Right ventricle myocardium inferior (tissue), 1 donor: ENCODE results near the gene IQGAP2. TPM values are rescaled to one million over a fixed set of nuclear protein-coding genes. Genes with fewer than 3 reads are reported as not detected.

Source experiments
- ATAC-seq: fragments of 200-7000 bp; cut with Tn5 transposase; one replicate; pipeline ENCODE4 v1.9.1; 2020; ENCODE audit warnings: mild to moderate bottlenecking, moderate library complexity
- DNase-seq: peaks from one replicate; pipeline ENCODE4 v3.0.0; 2021; ENCODE audit errors: missing footprints
- intact Hi-C: fragments of 100-400 bp; cut with DNase I; formaldehyde crosslinking; loops from one replicate; pipeline ENCODE4 v1.11.0; 2022
- total RNA-seq: library from RNA; stranded (reverse); fragmentation: NEBNext Ultra II Directional; extraction: Animal tissue kit (Norgen Biotek cat#: 25700); gene quantifications from one replicate; pipeline ENCODE4 v1.2.1, GENCODE V29; 2021
- donor health status: DM: no; HTN: yes; CAD: no; lungs with severe emphysema.

Gene IQGAP2
- total RNA-seq, 1 donor from 2014 or later = 4.9 TPM

DNA sequence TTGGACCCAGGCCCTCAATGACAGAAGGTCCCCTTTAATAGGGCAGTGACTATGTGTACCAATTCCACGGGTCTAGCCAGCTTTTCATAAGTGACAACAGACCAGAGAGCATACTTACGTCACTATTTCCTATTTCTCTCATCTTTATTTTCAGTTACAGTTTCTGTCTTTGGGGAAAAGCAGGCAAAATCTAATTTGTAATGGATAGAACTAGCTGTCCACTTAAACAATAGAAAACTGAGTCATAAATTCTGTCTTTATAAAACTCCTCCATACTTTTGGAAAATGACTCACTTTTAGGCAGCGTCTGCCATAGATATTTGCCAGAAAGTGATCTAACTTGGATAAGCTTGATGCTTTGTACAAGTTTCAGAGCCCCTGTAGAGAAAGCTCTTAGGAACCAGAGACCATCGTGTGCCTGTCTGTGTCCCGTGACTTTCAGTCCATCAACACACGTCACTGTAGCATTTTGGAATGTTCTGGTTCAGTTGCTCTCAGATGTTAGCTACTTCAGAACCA is 118.2 kb downstream of the IQGAP2 start:
- ATAC-seq (no peak), DNase-seq (no peak)
- intact Hi-C loops = no loop called here

DNA sequence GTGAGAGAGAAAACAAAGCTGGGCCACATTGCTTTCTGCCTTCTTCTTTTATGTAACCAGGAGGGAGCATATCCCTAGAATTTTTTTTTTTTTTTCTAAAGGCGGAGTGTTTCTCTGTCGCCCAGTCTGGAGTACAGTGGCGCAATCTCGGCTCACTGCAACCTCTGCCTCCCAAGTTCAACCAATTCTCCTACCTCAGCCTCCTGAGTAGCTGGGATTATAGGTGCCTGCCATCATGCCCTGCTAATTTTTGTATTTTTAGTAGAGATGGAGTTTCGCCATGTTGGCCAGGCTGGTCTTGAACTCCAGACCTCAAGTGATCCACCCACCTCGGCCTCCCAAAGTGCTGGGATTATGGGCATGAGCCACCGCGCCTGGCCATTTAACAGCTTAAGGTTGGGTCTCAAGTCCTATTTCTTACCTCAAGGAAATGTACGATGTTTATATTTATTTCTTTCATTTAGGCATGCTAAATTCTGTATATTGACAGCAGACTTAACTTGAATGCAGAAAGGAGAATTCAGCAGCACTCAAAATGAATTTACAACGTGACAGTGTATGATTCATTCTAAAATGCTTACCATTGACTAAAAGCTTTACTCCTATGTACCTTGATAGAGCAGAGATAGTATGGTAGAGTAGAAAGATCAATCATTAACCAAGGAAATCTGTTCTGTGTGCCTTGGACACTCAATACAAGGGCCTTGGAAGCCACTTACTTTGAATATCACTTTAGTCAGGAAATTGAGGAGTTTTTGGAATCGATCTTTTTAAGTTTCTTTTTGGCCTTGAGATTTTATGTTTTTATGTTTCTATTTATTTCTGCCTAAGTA is 119.2 kb downstream of the IQGAP2 start:
- intact Hi-C loops = no loop called here
- no peak for ATAC-seq
- no peak for DNase-seq

DNA sequence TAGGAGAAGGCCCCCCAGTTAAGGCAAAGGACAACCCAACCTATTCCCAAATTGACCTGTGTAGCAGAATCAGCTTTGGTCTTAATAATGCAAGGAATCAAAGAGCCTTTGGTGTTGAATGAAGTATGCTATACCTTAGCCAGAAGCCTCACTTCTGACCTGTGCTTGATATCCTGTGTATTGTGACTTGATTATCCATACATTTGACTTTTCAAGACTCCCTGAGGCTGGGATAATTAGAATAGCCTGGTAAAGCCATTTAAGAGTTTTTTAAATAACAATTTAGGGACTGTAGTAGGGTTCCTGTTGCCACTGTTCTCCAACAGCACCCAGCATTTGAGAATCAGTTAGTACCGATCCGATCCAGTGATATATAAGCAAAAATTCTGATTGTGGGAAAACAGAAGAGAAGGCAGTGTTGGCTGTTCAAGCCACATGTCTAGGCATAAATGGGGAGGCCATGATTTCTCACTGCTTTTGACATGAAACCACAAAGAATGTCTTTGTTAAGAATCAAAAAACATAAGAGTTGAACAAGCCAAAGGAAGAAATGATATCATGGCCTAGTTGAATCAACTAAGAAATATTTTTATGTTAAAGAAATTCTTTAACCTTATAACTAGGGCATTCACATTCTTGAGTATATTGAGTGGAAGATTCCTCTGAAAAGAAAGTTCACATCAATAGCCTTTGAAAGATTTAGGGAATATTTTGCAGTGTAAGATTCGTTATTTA is 121.2 kb downstream of the IQGAP2 start:
- DNase-seq (no peak), ATAC-seq (no peak)
- intact Hi-C loops = no loop called here

DNA sequence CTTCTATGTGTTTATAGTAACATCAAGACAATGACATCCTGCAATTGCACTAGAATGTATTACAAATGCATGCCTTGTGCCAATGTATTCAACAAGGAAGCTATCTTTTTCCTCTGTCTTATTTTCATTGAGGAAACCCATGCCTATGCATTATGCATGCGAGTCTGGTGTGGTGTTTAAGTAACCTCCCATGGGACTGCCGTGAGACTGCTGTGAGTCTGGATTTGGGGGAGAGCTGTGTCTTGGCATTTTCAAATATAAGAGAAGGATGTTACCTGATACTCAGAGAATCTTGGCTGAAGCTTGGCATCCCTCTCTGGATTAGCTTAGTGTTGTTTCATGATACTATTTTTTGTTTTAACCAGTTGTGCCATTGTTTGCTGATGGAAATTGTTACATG is 121.8 kb downstream of the IQGAP2 start:
- DNase-seq (no peak), ATAC-seq (no peak)
- intact Hi-C loops = no loop called here

DNA sequence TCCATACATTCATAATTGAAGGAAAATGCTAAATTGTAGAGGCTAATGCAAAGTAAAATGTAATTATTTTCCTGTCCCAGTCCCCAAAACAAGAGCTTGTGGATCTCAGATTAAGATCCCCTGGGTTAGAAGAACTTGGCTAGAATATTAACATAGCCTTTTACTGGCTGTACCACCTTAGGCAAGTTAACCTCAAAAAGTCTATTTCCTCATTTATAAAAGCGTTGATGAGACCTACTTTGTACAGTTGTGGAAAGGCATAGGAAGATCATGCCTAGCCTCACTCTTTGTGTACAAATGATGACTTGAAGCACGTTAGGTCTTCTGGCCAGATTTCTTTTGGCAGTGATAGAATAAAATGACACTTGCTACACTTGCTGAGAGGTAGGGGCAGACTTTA is 122.9 kb downstream of the IQGAP2 start:
- ATAC-seq (no peak), DNase-seq (no peak)
- intact Hi-C loops = no loop called here

DNA sequence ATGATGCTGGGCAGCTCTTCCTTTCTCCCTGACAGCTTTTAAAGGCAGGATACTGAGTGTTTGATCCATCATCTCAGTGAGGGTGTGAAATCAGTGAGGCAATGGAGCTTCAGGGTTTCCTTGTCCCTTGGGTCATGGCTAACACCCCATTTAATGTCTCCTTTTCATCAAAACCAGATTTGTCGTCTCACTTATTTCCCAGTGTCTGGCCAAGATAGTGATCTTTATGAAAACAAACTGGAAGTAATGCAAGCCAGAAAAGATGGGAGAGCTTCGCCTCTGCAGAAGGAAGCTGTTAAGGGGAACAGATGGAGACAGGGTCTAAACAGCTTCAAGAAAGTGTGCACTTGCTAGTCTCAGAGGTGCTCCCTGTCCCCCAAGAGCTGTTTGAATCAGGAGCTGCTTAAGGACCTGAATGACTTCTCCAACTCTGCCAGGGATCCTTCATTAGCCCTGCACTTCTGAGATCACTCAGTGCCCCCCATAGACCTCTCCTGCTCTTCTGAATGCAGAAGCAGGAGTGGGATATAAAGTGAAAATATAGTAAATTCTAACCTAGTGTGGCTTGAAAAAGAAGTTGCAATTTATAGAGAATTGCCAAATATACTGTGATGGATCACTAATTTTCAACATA is 124.0 kb downstream of the IQGAP2 start:
- intact Hi-C loops = no loop called here
- ATAC-seq = no peak

DNA sequence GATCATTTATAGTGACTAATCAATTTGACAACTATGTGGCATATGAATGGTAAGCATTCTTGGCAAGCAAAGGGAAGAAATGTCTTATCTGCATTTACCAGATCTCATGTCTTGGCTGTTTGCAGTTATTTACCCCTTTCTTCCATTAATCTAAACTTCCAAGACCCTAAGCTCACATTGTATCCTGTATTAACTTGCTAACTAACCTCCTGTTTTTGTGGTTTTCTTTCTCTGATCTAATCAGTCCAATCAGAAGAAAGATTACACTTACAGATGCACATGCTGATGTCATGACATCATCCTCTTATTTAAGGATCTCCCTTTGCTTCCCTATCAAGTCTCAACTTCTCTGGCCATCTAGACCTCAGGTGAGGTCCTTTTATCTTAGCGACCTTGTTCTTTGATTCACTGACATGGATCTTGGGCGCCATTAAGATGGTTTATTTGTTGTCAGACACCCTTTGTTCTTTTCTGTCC is 124.6 kb downstream of the IQGAP2 start:
- DNase-seq = no peak
- no peak for ATAC-seq
- intact Hi-C loops = no loop called here

More for the DNA sequence above, 124.0 kb downstream of the IQGAP2 start:
- DNase-seq = no peak

DNA sequence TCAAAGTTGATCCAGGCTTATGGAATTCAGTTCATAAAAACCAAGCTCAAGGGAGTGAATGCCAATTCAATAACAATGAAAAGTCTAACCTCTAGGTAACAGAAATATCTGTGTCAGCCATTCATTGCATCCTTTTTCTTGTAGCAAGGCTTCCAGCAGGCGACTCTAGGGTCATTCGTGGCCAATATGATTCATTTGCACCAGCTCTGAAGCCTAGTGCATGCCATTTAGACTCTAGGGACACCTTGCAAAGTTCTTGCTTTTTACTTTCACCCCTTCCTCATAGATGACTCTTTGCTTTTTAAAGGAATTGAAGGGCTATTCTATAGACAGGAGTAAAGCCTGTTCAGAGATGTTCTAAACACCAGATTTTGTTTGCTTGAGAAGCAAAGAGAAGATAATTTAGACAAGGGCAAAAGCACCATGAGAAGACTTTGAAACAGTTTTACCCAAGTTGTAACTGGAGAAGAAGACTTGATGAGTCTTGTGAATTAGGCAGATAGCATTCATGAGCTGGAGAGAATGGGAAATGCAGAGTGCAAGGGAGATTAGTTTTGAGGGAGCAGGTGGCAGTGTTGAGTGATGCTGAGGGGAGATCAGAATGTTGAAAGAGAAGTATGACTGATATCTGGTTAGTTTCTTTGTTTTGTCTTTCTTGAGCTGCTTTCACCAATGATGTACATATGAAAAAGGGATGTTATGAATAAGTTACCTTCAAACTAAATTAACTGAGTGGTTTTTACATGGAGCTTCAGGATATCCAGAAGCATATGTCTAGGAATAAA is 125.7 kb downstream of the IQGAP2 start:
- intact Hi-C loops = no loop called here
- DNase-seq (no peak), ATAC-seq (no peak)

DNA sequence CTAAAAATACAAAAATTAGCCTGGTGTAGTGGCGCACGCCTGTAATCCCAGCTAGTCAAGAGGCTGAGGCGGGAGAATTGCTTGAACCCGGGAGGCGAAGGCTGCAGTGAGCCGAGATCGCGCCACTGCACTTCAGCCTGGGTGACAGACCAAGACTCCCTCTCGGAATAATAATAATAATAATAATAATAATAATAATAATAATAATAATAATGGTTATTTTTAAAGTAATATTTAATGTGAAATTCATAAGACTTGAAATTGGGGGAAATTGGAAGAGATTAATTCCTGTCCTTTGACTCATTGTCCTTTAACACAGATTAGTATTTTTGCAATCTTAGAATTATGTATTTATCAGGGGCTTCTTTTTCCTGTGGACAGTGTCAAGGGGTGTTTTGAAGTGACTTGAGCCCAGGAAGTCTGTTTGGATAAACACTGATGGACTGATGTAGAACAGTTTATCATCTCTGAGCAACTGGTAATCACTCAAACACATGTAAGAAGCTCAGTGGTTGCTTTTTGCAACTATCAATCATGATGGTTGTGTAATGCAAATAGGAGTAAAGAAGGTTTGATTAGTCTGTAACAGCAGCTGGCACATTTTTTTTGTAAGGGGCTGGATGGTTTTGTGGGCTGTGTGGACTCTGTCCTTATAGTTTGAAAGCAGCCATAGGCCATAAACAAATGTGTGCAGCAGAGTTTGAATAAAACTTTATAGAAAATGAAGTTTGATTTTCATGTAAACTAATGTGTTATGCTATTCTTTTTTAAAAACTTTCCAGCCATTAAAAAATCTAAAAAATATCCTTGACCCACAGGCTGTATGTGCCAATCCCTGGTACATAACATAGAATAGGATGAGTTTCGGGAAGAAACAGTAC is 126.6 kb downstream of the IQGAP2 start:
- DNase-seq (no peak), ATAC-seq (no peak)
- intact Hi-C loops = no loop called here

DNA sequence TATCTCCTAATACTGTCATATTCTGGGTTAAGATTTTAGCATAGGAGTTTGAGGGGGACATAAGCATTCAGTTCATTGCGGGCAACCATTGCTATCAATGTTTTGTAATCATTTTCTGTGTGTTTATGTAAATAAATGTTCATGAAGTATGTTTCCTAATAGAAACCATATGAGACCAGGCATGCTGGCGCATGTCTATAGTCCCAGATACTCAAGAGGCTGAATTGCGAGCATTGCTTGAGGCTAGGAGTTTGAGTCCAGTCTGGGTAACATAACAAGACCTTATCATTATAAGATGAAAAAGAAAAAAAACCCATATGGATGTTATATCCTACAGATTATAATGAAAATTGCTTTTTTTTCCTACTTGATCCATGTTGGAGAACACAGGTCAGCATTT is 129.0 kb downstream of the IQGAP2 start:
- intact Hi-C loops = no loop called here
- no peak for DNase-seq

DNA sequence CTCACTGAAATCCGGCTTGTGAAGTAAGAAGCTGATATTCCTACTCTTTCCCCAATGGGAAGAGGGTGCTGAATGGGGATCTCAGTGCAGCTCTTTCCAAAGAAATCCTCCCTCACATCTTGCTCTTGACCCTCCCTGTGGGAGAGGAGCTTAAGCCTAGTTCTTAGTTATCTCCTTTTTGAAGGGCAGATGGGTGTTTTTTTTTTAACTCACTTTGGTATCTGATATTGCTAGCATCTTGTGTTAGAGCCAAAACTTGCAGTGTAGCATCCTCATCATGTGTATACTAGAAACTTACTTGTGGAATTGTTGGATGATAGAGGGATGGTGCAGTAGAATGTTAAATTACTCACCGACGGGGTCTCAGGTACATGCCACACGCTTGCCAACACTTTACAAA is 129.9 kb downstream of the IQGAP2 start:
- intact Hi-C loops = no loop called here
- ATAC-seq (no peak), DNase-seq (no peak)

More for the DNA sequence above, 129.0 kb downstream of the IQGAP2 start:
- ATAC-seq = no peak

DNA sequence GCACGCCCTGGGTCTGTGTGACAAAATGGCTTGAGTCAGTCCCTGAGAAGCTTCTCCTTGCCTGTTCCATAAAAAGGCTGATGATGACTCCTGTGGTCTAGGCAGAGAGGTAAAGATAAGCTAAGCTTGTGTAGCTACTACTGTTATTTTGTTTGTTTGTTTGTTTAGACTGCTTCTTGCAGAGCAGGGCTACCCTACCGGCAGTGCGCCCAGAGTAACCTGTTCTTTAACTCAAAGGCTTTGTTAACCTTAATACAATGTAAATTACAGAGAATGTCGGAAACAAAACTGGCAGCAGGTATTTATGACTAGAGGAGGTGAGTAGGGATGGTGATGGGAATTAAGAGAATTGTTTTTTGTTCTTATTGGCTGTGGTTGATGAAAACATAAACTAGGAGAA is 132.5 kb downstream of the IQGAP2 start:
- DNase-seq (no peak), ATAC-seq (no peak)
- intact Hi-C loops = no loop called here

DNA sequence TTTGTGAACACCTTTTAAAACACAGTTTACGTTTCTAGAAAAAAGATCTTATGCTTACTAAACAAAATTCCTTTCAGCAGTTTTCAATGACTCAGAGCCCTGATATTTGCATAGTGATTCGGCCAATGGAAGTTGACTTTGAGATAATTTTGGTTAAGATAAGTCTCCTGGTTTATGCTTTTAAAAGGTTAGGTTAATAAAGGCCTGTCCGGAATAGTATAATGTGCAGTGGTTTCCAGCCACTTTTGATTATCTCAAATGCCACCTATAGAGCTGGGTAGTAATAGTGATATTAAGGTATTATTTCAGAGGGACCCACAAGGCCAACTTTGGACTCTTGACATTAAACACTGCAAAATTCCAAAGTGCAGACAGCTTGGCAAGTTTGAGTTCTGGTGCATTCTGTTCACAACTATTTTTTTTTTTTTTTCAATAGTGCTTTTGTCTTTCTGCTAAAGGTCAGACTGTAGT is 134.0 kb downstream of the IQGAP2 start:
- intact Hi-C loops = no loop called here
- DNase-seq (no peak), ATAC-seq (no peak)

DNA sequence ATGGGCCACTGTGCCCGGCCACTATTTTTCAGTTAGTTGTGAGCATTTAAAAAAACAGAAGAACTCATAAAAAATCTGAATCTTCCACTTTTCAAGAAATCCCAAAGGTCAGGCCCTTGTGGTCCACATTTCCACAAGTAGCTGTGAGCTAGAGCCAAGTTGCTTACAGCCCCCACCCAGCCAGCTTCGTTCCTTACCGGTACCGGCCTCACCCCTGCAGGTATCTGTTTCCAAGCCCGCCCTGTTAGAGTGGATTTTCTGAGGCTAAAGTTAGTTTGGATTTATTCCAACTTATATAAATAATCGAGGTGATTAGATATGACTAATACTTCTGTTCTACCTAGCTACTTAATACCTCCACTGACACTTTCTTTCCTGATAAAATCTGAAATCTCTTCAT is 139.2 kb downstream of the IQGAP2 start:
- intact Hi-C loops = no loop called here
- DNase-seq (no peak), ATAC-seq (no peak)

DNA sequence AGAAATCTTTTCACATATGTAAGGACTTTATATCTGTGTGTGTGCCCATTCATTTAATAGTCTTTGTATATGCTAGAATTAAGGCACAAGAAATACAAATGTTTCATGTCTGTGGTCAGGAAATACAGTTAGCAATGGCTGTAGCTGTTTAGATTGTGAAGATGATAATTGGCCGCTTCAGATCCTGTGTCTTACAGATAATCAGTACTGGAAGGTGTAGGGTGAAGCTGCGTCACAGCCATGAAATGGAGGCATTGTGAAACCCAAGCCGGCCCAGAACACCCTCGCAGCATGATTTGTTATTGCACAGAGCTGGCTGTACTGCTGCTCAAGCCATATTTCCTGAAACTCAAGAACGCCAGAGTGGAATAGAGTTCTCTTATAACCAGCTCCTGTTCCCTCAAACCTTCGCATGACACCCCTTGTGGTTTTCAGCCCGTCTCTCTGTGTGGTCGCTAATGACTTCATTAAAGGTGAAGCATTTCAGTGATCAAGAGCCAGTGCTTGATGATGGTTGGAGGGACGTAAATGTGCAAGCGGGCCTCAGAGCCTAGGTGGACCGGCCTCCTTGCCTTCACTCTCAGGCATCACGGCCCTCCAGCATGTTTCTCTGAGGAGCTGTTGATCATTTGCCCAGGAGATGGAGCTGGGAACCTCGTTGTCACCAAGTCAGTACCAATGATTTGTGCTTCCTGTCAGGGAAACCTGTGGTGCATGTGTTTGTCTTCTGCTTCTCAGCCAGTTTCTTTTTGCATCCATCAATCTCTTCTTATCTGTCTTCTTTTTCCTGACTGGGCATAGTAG is 140.0 kb downstream of the IQGAP2 start:
- peak; percentile 40 for ATAC-seq
- DNase-seq = no peak
- intact Hi-C loops = no loop called here

DNA sequence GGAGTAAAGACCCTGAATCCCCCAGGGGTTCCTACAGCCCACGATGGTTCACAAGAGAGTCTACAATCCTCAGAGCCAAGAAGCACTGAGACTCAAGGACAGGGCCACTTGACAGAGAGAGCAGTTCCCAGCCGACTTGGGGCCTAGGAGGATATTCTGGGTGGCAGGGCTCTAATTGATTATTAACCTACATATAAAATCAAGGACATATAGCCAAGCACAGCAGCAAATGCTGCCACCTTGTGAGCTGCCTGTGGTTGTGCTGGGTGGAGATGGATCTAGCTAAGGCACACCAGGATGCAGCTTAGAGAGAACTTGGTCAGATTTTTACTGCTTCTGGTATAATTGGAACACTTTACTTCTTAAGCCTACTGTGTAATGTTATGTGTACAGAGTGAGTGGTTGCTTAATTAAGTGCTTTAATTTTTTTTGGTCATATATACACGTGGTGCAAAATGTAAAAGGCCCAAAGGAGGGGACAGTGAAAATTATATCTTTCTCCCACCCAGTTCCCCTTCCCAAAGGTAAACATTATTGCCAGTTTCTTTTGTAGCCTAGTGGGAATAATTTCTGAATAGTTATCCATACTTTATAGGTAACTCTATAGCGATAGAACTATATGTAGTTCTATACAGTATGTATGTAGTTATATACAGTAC is 141.3 kb downstream of the IQGAP2 start:
- intact Hi-C loops = no loop called here
- ATAC-seq = no peak
- no peak for DNase-seq
